Transverse colon (tissue), 4 donors: ENCODE results near the gene HRH2.

Source experiments
- CTCF ChIP-seq, 5 experiments: fragments of 200-600 bp in 3 of 5; fragments of 450-650 bp in 2 of 5; sonication (generic) in 3 of 5; IDR thresholded peaks; 1 replicate in 2 of 5; 2 replicates in 3 of 5; pipeline ENCODE4 v1.5.1; 2016 to 2017; ENCODE audit warnings: antibody characterized with exemption in 5 of 5, inconsistent platforms in 3 of 5, mild to moderate bottlenecking in 2 of 5, moderate library complexity in 1 of 5
- POLR2A ChIP-seq: fragments of 450-650 bp; IDR thresholded peaks from one replicate; pipeline ENCODE4 v1.6.1; 2016; ENCODE audit warnings: antibody characterized with exemption, mild to moderate bottlenecking, moderate library complexity
- POLR2AphosphoS5 ChIP-seq, 3 donors: sonication (generic); formaldehyde crosslinking; IDR thresholded peaks; one replicate each; pipeline ENCODE4 v1.6.1; 2016; ENCODE audit warnings: antibody characterized with exemption in 3 of 3

DNA sequence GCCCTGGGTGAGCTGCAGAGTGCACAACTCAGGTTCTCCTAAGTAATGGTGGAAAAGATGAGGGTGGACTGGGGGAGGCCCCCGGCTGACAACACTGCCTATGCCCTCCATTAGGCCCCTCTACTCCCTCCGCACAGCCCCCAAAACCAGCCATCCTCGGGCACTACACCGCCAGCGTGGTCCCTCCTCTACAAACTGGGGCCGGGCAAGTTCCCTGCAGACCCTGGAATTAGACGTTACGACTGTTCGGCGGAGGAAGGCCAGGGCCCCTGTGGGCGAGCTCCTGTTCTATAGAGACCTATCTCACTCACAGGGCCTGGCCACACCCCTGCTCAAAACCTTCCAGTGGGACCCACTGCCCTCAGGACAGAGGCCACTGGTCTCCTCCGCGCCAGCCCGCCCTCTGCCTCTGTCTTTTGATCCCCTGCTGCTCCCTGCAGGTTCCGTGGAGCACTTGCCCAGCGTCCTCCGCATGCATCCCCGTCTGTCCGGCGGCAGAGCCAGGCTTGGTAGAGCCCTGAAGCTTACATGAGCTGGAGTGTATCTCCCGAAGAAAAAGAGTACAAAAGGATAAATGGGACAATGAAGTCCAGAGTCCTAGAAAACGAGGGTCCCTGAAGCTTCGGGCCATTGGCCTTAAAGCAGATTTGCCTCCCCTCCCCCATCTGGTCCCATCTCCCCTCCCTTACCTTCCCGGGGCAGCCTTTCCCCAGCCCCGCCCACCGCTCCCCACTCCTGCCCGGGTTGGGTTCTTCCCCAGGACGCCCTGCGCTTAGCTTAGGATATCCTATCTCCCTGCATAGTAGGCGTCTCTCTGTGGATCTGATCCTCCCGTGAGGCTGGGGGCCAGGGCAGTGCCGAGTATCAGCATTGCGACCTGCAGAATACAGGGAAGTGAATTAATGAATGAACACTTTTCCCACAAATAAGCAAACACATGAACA lies 71.3 kb downstream of the HRH2 start:
- TF ChIP-seq CTCF (IDR thresholded peaks at IDR 0.05) (no peak), POLR2A (no peak), POLR2AphosphoS5 (IDR thresholded peaks at IDR 0.05) (no peak)
